Activated CD4-positive, alpha-beta memory T cell treated with anti-CD3 and anti-CD28 coated beads for 36 hours (primary cell): ENCODE data around the gene KCTD13. TPM values are rescaled to one million over a fixed set of nuclear protein-coding genes. Genes with fewer than 3 reads are reported as not detected.
"Not testable (repeated sequence)": the region's sequence is repeated elsewhere in the genome, so short reads cannot be mapped to it uniquely, and the experiment has no call there.

Experiments
- CTCF ChIA-PET: fragments of 350-600 bp; sonication (Branson Sonifier 250); formaldehyde crosslinking; loops from one replicate; lab custom pipeline; 2021; ENCODE audit warnings: antibody characterized with exemption, inconsistent platforms; lab: Charles Lee
- POLR2A ChIA-PET: fragments of 350-600 bp; sonication (Branson Sonifier 250); formaldehyde crosslinking; loops from one replicate; lab custom pipeline; 2021; ENCODE audit warnings: antibody characterized with exemption; lab: Charles Lee
- DNase-seq: peaks from one replicate; pipeline ENCODE4 v3.0.0-alpha.2; 2020
- H3K27ac Mint-ChIP-seq: one replicate; pipeline ENCODE4 v1.8.0; 2021; ENCODE audit warnings: mixed read lengths
- H3K27me3 Mint-ChIP-seq: one replicate; pipeline ENCODE4 v1.8.0; 2021; ENCODE audit warnings: mixed read lengths
- H3K36me3 Mint-ChIP-seq: one replicate; pipeline ENCODE4 v1.8.0; 2021; ENCODE audit warnings: mixed read lengths
- H3K4me1 Mint-ChIP-seq: one replicate; pipeline ENCODE4 v1.8.0; 2021; ENCODE audit warnings: low read depth, mixed read lengths
- H3K4me3 Mint-ChIP-seq: one replicate; pipeline ENCODE4 v1.8.0; 2021; ENCODE audit warnings: mild to moderate bottlenecking, mixed read lengths
- H3K9me3 Mint-ChIP-seq: one replicate; pipeline ENCODE4 v1.8.0; 2021; ENCODE audit warnings: mixed read lengths
- intact Hi-C: fragments of 100-400 bp; cut with micrococcal nuclease; formaldehyde crosslinking; loops from one replicate; pipeline ENCODE4 v1.15.1; 2023
- total RNA-seq, 2 experiments: library from RNA; stranded (reverse); gene quantifications; one replicate each; pipeline ENCODE4 v1.2.3, GENCODE V29; 2021

The KCTD13 gene
- total RNA-seq, 2 experiments from 2014 or later, result 36.6 to 37.9 TPM

- peaks cover 6% of the 10 kb centered on the region for H3K27me3 Mint-ChIP-seq
- no peaks in the 10 kb centered on the region for H3K4me1 Mint-ChIP-seq
- H3K36me3 Mint-ChIP-seq, result no peaks in the 10 kb centered on the region
- intact Hi-C loops, result no loop called here
- H3K9me3 Mint-ChIP-seq, result no peaks in the 10 kb centered on the region
- no peak overlapping the region for H3K27ac Mint-ChIP-seq
- CTCF ChIA-PET, result no interaction called here
- POLR2A ChIA-PET, result no interaction called here
- no peak overlapping the region for H3K4me3 Mint-ChIP-seq
- no peak for DNase-seq
These were observed 14.6 kb upstream of the KCTD13 start for GRCh38 chr16:29940656-29941055.

GRCh38 chr16:29931750-29932149, 5.7 kb upstream of the KCTD13 start:
- H3K36me3 Mint-ChIP-seq, POLR2A ChIA-PET, CTCF ChIA-PET, H3K27me3 Mint-ChIP-seq, H3K4me3 Mint-ChIP-seq, H3K27ac Mint-ChIP-seq, H3K9me3 Mint-ChIP-seq, intact Hi-C loops, DNase-seq: not testable (repeated sequence)
- H3K4me1 Mint-ChIP-seq, result peaks cover 11% of the 10 kb centered on the region

- no peaks in the 10 kb centered on the region for H3K9me3 Mint-ChIP-seq
- ChIA-PET POLR2A (interaction anchor here (0.5 to 2.3 kb wide), 14 partner anchors 11 to 138 kb away, joined by 3 to 13 read pairs (median 6); partner anchors contain the start of genes ALDOA, ASPHD1, CDIPT and HIRIP3), CTCF (interaction anchor here (0.9 to 2.6 kb wide), 9 partner anchors 11 to 236 kb away, joined by 3 to 12 read pairs (median 4); partner anchors contain the start of genes KIF22 and TMEM219)
- H3K27me3 Mint-ChIP-seq, result no peaks in the 10 kb centered on the region
- peaks cover 2% of the 10 kb centered on the region for H3K36me3 Mint-ChIP-seq
- H3K4me1 Mint-ChIP-seq, result peaks cover 34% of the 10 kb centered on the region
- DNase-seq, result no peak
- no peak overlapping the region for H3K27ac Mint-ChIP-seq
- peak overlapping the region; percentile 82 for H3K4me3 Mint-ChIP-seq
- intact Hi-C loops, result loop anchor here (2.0 to 5.0 kb wide), 3 partner anchors 35 to 64 kb away; partner anchors contain the start of genes CDIPT, TAOK2 and TMEM219
These were observed 1.3 kb upstream of the KCTD13 start for GRCh38 chr16:29927070-29927905.

- H3K27me3 Mint-ChIP-seq, result no peaks in the 10 kb centered on the region
- ChIA-PET POLR2A (interaction anchor here (0.5 to 2.3 kb wide), 19 partner anchors 10 to 975 kb away, joined by 3 to 13 read pairs (median 6); partner anchors contain the start of genes ALDOA, ASPHD1, CDIPT and HIRIP3), CTCF (interaction anchor here (0.6 to 2.6 kb wide), 11 partner anchors 10 to 235 kb away, joined by 3 to 12 read pairs (median 4); partner anchors contain the start of genes ASPHD1, KIF22 and TMEM219)
- peak overlapping the region; percentile 82 for H3K4me3 Mint-ChIP-seq
- H3K9me3 Mint-ChIP-seq, result no peaks in the 10 kb centered on the region
- DNase-seq, result no peak
- intact Hi-C loops, result loop anchor here (1.0 to 5.0 kb wide), 5 partner anchors 26 to 70 kb away; partner anchors contain the start of genes ASPHD1, CDIPT, INO80E and TAOK2
- H3K36me3 Mint-ChIP-seq, result peaks cover 2% of the 10 kb centered on the region
- peaks cover 34% of the 10 kb centered on the region for H3K4me1 Mint-ChIP-seq
- peak overlapping the region; percentile 89 for H3K27ac Mint-ChIP-seq
These were observed 656 bp upstream of the KCTD13 start for GRCh38 chr16:29926711-29927052.

- Mint-ChIP-seq H3K27ac (peak overlapping the region; percentile 26), H3K4me1 (peaks cover 45% of the 10 kb centered on the region), H3K4me3 (peak overlapping the region; percentile 82), H3K9me3 (no peaks in the 10 kb centered on the region), H3K36me3 (peaks cover 11% of the 10 kb centered on the region), H3K27me3 (no peaks in the 10 kb centered on the region)
- POLR2A ChIA-PET, result interaction anchor here (0.8 to 2.3 kb wide), 16 partner anchors 9 to 140 kb away, joined by 3 to 13 read pairs (median 6); partner anchors contain the start of genes ALDOA, ASPHD1, CDIPT and HIRIP3
- DNase-seq, result peak; percentile 13
- CTCF ChIA-PET, result interaction anchor here (0.6 to 2.6 kb wide), 4 partner anchors 9 to 77 kb away, joined by 3 to 12 read pairs (median 5); partner anchors contain the start of gene ASPHD1
- intact Hi-C loops, result loop anchor here (5.0 kb wide), 1 partner anchor 37 kb away; the partner anchor contains the start of gene TMEM219
These were observed 795 bp downstream of the KCTD13 start for GRCh38 chr16:29925105-29925756.

- Mint-ChIP-seq H3K4me1 (peaks cover 44% of the 10 kb centered on the region), H3K4me3 (no peak overlapping the region), H3K9me3 (no peaks in the 10 kb centered on the region), H3K36me3 (peaks cover 14% of the 10 kb centered on the region), H3K27me3 (no peaks in the 10 kb centered on the region), H3K27ac (no peak overlapping the region)
- POLR2A ChIA-PET, result interaction anchor here (0.7 kb wide), 1 partner anchor 50 kb away, joined by 3 read pairs; the partner anchor contains the start of gene TAOK2
- CTCF ChIA-PET, result interaction anchor here (0.5 to 1.2 kb wide), 2 partner anchors 80 to 109 kb away, joined by 3 read pairs; no protein-coding TSS in a partner anchor
- intact Hi-C loops, result no loop called here
- DNase-seq, result no peak
These were observed 3.0 kb downstream of the KCTD13 start for GRCh38 chr16:29922986-29923501.

GRCh38 chr16:29922326-29922725, 3.7 kb downstream of the KCTD13 start:
- H3K27me3 Mint-ChIP-seq, result no peaks in the 10 kb centered on the region
- H3K27ac Mint-ChIP-seq, result no peak overlapping the region
- H3K9me3 Mint-ChIP-seq, result no peaks in the 10 kb centered on the region
- ChIA-PET POLR2A (no interaction called here), CTCF (interaction anchor here (1.2 kb wide), 1 partner anchor 110 kb away, joined by 3 read pairs; no protein-coding TSS in a partner anchor)
- H3K4me1 Mint-ChIP-seq, result peaks cover 40% of the 10 kb centered on the region
- no peak overlapping the region for H3K4me3 Mint-ChIP-seq
- no peak for DNase-seq
- intact Hi-C loops, result no loop called here
- peaks cover 18% of the 10 kb centered on the region for H3K36me3 Mint-ChIP-seq

- Mint-ChIP-seq H3K27me3 (no peaks in the 10 kb centered on the region), H3K36me3 (peaks cover 18% of the 10 kb centered on the region), H3K4me3 (no peak overlapping the region), H3K27ac (no peak overlapping the region), H3K9me3 (no peaks in the 10 kb centered on the region), H3K4me1 (peaks cover 27% of the 10 kb centered on the region)
- intact Hi-C loops, result no loop called here
- CTCF ChIA-PET, result interaction anchor here (1.0 kb wide), 1 partner anchor 27 kb away, joined by 3 read pairs; no protein-coding TSS in a partner anchor
- no peak for DNase-seq
- POLR2A ChIA-PET, result no interaction called here
These were observed 5.0 kb downstream of the KCTD13 start for GRCh38 chr16:29921034-29921385.

GRCh38 chr16:29920288-29921033, 5.6 kb downstream of the KCTD13 start:
- Mint-ChIP-seq H3K9me3 (no peaks in the 10 kb centered on the region), H3K36me3 (peaks cover 18% of the 10 kb centered on the region), H3K27ac (no peak overlapping the region), H3K27me3 (no peaks in the 10 kb centered on the region), H3K4me3 (no peak overlapping the region), H3K4me1 (peaks cover 27% of the 10 kb centered on the region)
- ChIA-PET CTCF (interaction anchor here (1.0 kb wide), 1 partner anchor 28 kb away, joined by 3 read pairs; no protein-coding TSS in a partner anchor), POLR2A (no interaction called here)
- no peak for DNase-seq
- intact Hi-C loops, result no loop called here

- intact Hi-C loops, result no loop called here
- no peak overlapping the region for H3K4me3 Mint-ChIP-seq
- peaks cover 26% of the 10 kb centered on the region for H3K36me3 Mint-ChIP-seq
- CTCF ChIA-PET, result interaction anchor here (1.0 to 1.5 kb wide), 3 partner anchors 9 to 116 kb away, joined by 3 to 4 read pairs (median 4); partner anchors contain the start of gene KCTD13
- no peak for DNase-seq
- H3K27me3 Mint-ChIP-seq, result no peaks in the 10 kb centered on the region
- POLR2A ChIA-PET, result interaction anchor here (1.1 to 1.7 kb wide), 2 partner anchors 9 to 15 kb away, joined by 3 to 7 read pairs; partner anchors contain the start of gene KCTD13
- H3K9me3 Mint-ChIP-seq, result no peaks in the 10 kb centered on the region
- H3K4me1 Mint-ChIP-seq, result peaks cover 11% of the 10 kb centered on the region
- H3K27ac Mint-ChIP-seq, result no peak overlapping the region
These were observed 9.0 kb downstream of the KCTD13 start for GRCh38 chr16:29916979-29917378.
